ENCODE measurements around the gene BABAM2. TPM values are rescaled to one million over a fixed set of nuclear protein-coding genes. Genes with fewer than 3 reads are reported as not detected.
"Not testable (repeated sequence)": the region's sequence is repeated elsewhere in the genome, so short reads cannot be mapped to it uniquely, and the experiment has no call there.

Gene BABAM2
- total RNA-seq, 4 donors from 2014 or later, result 23.7 to 41.1 (median 27.9) TPM

DNA sequence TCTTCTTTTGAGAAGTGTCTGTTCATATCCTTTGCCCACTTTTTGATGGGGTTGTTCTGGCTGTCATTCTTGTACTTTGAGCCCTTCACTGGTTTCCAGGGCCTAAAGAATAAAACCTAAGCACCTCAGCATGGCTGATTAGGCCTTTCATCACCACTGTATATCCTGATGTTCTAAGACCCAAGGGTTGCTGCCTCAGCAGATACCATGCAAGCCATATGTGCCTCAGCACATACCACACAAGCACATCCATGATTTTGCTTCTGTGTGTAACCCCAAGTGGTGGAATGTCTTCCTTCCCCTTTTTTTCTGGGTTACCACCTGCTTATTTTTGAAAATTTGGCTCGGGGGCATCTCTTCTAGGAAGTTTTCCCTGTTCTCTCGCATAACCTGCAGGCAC lies 11.7 kb upstream of the BABAM2 start:
- H3K4me3 ChIP-seq, result no peak overlapping the region
- H3K27me3 ChIP-seq, result no peaks in the 10 kb centered on the region
- no peak overlapping the region for H3K27ac ChIP-seq
- TF ChIP-seq EP300 (IDR thresholded peaks at IDR 0.05) (no peak), POLR2A (IDR thresholded peaks at IDR 0.05) (no peak), POLR2AphosphoS5 (IDR thresholded peaks at IDR 0.05) (no peak)
- TF ChIP-seq, protein P1, sequence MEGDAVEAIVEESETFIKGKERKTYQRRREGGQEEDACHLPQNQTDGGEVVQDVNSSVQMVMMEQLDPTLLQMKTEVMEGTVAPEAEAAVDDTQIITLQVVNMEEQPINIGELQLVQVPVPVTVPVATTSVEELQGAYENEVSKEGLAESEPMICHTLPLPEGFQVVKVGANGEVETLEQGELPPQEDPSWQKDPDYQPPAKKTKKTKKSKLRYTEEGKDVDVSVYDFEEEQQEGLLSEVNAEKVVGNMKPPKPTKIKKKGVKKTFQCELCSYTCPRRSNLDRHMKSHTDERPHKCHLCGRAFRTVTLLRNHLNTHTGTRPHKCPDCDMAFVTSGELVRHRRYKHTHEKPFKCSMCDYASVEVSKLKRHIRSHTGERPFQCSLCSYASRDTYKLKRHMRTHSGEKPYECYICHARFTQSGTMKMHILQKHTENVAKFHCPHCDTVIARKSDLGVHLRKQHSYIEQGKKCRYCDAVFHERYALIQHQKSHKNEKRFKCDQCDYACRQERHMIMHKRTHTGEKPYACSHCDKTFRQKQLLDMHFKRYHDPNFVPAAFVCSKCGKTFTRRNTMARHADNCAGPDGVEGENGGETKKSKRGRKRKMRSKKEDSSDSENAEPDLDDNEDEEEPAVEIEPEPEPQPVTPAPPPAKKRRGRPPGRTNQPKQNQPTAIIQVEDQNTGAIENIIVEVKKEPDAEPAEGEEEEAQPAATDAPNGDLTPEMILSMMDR (IDR thresholded peaks at IDR 0.05), result no peak
- no peak for DNase-seq (ENCODE audit: low spot score in 2 of 2)
- no peaks in the 10 kb centered on the region for H3K9me3 ChIP-seq
- H3K4me1 ChIP-seq, result no peaks in the 10 kb centered on the region
- H3K36me3 ChIP-seq, result no peaks in the 10 kb centered on the region
- WGBS, result 83% methylated on average over 2 of the region's 2 CpGs

DNA sequence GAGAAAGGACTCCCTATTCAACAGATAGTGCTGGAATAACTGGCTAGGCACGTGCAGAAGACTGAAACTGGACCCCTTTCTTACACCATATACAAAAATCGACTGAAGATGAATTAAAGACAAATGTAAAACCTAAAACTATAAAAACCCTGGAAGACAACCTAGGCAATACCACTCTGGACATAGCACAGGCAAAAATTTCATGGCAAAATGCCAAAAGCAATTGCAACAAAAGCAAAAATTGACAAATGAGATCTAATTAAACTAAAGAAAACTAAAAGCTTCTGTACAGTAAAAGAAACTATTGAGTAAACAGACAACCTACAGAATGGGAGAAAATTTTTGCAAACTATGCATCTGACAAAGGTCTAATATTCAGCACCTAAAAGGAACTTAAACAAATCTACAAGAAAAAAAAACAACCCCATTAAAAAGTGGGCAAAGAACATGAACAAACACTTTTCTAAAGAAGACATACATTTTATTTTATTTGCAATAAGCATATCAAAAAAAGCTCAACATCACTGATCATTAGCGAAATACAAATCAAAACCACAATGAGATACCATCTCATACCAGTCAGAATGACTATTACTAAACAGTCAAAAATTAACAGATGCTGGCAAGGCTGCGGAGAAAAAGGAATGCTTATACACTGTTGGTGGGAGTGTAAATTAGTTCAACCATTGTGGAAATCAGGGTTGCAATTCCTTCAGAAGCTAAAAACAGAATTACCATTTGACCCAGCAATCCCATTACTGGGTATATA lies 8.5 kb upstream of the BABAM2 start:
- H3K27ac ChIP-seq; H3K9me3 ChIP-seq; H3K4me3 ChIP-seq; DNase-seq (ENCODE audit: low spot score in 2 of 2); H3K4me1 ChIP-seq; H3K27me3 ChIP-seq; H3K36me3 ChIP-seq: not testable (repeated sequence)
- WGBS, result 90% methylated on average over 4 of the region's 4 CpGs

DNA sequence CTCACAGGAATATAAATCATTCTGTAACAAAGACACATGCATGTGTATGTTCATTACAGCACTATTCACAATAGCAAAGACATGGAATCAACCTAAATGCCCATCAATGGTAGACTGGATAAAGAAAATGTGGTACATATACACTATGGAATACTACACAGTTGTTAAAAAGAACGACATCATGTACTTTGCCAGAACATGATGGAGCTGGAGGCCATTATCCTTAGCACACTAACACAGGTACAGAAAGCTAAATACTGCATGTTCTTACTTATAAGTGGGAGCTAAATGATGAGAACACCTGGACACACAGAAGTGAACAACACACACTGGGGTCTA lies 8.0 kb upstream of the BABAM2 start:
- not testable (repeated sequence) for H3K36me3 ChIP-seq; DNase-seq (ENCODE audit: low spot score in 2 of 2); H3K27me3 ChIP-seq; H3K4me3 ChIP-seq; H3K9me3 ChIP-seq; H3K4me1 ChIP-seq; H3K27ac ChIP-seq
- WGBS, result 91% methylated on average over 1 of the region's 1 CpG

DNA sequence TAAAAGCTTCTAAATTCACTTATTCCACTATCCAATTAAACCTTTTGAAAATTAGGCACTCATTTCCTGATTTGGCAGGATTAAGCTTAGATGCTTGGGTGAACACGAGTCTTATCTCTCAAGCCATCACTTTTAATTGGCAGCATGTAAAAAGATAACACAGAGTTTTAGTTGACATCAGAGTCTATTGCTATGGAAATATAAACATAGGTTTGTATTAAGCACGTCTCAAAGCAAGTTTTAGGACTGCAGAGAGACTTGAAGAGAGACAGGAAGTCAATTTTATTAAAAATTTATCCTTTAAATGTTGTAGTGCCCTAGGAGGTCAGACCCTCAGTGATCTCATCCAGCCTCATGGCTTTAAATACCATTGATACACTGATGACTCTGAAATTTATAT lies 5.9 kb upstream of the BABAM2 start:
- H3K36me3 ChIP-seq, result no peaks in the 10 kb centered on the region
- H3K27ac ChIP-seq, result no peak overlapping the region
- H3K4me3 ChIP-seq, result no peak overlapping the region
- 42% methylated on average over 2 of the region's 2 CpGs for WGBS
- H3K4me1 ChIP-seq, result peaks cover 13% of the 10 kb centered on the region
- no peak for TF ChIP-seq POLR2A (IDR thresholded peaks at IDR 0.05)
- TF ChIP-seq EP300 (IDR thresholded peaks at IDR 0.05), result no peak
- TF ChIP-seq, protein P1 (IDR thresholded peaks at IDR 0.05), result no peak
- no peak for TF ChIP-seq POLR2AphosphoS5 (IDR thresholded peaks at IDR 0.05)
- no peaks in the 10 kb centered on the region for H3K9me3 ChIP-seq
- H3K27me3 ChIP-seq, result no peaks in the 10 kb centered on the region
- DNase-seq (ENCODE audit: low spot score in 2 of 2), result no peak

DNA sequence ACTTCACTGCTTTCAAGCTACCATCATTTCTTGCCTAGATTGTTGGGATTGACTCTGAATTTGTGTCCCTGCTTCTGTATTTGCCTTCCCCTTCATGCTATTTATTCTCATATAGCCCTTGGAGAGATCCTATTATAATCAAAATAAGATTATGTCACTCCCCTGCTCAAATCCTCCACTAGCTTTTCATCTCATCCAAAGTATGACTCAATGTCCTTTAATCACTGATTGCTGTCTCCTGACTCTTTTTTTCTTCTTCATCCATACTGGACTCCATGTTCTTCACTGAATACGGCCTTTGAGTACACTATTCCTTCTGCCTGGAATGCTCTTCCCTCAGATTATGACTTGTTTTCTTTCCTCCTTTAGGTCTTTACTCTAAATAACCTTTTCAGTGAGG lies 5.3 kb upstream of the BABAM2 start:
- H3K27ac ChIP-seq, result no peak overlapping the region
- H3K36me3 ChIP-seq, result no peaks in the 10 kb centered on the region
- DNase-seq (ENCODE audit: low spot score in 2 of 2), result no peak
- peaks cover 17% of the 10 kb centered on the region for H3K4me1 ChIP-seq
- no peak for TF ChIP-seq POLR2AphosphoS5 (IDR thresholded peaks at IDR 0.05)
- TF ChIP-seq EP300 (IDR thresholded peaks at IDR 0.05), result no peak
- TF ChIP-seq, protein P1 (IDR thresholded peaks at IDR 0.05), result no peak
- no peak for TF ChIP-seq POLR2A (IDR thresholded peaks at IDR 0.05)
- no peaks in the 10 kb centered on the region for H3K27me3 ChIP-seq
- no peak overlapping the region for H3K4me3 ChIP-seq
- 97% methylated on average over 1 of the region's 1 CpG for WGBS
- H3K9me3 ChIP-seq, result no peaks in the 10 kb centered on the region

DNA sequence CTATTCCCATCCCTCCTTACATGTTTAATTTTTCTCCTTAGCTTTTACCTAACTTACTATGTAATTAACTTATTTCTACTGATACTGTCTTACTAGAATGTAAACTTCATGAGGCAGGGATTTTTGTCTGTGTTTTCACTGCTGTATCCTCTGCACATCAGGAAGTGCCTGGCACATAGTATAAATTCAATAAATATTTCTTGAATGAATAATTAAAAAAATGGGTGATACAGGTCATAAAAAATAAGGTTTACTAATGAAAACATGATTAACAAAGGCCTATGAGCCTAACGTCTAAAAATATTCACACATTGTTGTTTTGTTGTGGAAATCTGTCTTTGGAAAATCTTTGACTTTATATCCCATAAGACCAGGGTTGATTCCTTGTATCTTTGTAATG lies 4.9 kb upstream of the BABAM2 start:
- no peak for TF ChIP-seq POLR2A (IDR thresholded peaks at IDR 0.05)
- DNase-seq (ENCODE audit: low spot score in 2 of 2), result no peak
- Histone ChIP-seq H3K4me1 (peaks cover 17% of the 10 kb centered on the region), H3K9me3 (no peaks in the 10 kb centered on the region), H3K36me3 (no peaks in the 10 kb centered on the region), H3K27ac (no peak overlapping the region), H3K4me3 (no peak overlapping the region), H3K27me3 (no peaks in the 10 kb centered on the region)
- 38% methylated on average over 1 of the region's 1 CpG for WGBS

DNA sequence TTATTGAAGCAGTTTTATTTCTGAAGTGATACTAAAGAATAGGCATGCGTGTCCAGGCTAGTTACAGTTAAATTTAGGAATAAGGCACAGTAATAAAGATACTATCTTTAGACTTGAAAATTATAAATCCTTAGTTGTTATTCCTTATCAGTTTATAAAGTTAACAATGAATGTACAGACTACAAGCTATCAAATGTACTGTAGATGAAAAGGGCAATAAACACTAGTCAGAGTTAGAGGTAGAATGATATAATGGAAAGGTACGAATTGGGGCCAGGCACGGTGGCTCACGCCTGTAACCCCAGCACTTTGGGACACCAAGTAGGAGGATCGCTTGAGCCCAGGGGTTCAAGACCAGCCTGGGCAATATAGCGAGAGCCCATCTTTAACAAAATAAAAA lies 4.2 kb upstream of the BABAM2 start:
- Histone ChIP-seq H3K27ac (no peak overlapping the region), H3K36me3 (no peaks in the 10 kb centered on the region), H3K4me1 (peaks cover 22% of the 10 kb centered on the region), H3K9me3 (no peaks in the 10 kb centered on the region), H3K27me3 (no peaks in the 10 kb centered on the region), H3K4me3 (no peak overlapping the region)
- WGBS, result 75% methylated on average over 6 of the region's 6 CpGs
- DNase-seq (ENCODE audit: low spot score in 2 of 2), result no peak
- TF ChIP-seq POLR2AphosphoS5 (IDR thresholded peaks at IDR 0.05) (no peak), EP300 (IDR thresholded peaks at IDR 0.05) (no peak), POLR2A (IDR thresholded peaks at IDR 0.05) (no peak)
- TF ChIP-seq, protein P1 (IDR thresholded peaks at IDR 0.05), result no peak
